ENCODE results near the gene BTBD8.
"Not testable (repeated sequence)": the region's sequence is repeated elsewhere in the genome, so short reads cannot be mapped to it uniquely, and the experiment has no call there.

BTBD8 gene

DNA sequence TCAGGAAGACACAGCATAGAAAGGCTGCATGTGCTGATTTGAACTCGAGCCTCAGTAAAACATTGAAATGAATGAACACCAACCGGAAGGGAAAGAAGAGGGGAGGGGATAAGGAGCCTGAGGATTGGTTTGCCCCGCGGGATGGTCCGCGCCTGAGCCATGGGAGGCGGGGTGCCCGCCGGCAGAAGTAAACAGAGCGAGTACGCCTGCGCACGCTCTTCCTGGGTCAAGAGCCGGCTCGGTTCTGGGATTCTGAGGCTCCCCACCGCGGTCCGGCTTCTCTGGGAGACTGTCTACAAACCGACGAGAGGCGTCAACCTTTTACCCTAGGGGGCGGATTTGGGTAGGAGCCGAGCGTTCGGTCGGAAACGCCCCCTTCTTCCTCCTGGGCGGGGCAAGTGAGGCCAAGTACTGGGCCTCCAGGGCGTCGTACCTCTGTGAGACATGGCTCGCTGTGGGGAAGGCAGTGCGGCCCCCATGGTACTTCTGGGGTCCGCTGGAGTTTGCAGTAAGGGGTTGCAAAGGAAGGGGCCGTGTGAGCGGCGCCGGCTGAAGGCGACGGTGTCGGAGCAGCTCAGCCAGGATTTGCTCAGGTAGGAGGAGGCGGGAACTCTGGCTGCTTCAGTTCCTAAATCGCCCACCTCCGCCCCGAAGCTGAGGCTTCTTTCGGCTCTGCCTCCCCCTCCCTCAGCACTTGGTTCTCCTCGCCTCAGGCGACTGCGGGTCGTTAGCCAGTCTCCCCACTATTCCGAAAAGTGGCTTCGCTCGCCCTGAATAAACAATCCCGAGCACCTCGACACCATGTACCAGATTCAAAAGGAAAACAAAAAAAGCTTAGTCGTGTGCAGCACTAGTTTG is at the start of gene BTBD8:
BTBD8 (plus strand) TSS at position 218 of the 858 bp plus-strand sequence; CDS start at position 445, 227 bp downstream.
- peak; percentile 70 for DNase-seq

DNA sequence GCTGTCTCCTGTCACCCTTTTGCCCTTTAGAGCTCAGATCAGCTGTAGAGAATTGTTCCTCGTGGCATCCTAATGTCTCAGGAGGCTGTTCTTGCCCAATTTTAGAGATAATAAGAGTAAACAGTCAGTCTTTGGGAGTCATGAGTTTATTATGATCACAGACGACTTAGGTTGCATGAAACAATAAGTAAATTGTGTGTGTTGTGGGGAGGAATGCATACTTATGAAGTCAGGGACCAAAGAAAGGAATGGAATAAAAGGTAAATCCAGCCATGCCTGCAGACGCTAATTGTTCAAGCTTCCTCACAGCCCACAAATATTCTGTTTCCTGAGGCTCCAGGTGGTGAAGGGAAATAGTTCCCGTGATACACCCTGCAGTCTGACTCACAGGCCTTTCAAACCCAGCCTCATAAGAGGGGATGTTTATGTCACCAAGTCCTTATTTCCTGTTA is 49.5 kb upstream of the BTBD8 start:
- no peak for DNase-seq

DNA sequence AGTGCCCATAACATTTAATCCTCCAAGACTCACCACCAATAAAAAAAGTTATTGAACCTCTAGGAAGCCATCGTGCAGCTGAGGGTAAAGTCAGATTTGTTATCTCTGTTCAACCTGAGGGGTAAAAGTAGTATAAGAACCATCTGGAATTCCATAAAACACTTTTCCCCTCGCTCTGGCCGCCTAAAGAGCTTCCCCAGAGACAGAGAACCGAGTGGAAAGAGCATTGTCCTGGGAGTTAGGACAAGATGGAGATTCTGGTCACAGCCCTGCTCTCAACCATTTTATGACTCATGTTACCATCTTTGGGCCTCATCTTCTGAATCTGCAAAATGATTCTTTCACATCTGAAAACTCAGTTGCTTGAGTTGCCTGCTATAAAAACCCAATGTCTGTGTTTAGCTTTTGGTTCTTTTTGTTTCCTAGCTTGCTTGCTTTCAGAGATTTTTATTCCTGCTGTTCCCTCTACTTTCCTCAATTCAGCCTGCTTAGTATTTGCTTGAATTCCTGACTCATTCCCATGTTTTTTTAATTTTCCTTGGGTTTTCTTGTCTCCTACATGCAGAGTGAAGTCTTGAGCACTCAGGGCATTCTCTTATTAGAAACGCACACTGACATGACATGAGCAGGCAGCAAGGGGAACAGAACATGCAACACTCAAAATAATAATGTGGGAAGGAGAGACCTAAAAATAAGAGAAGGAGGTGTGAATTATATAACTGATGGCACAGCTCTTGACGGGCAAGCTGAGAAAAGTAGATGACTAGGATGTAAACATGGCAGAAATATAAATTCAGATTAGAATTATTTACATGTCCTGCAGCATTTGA is 48.6 kb upstream of the BTBD8 start:
- DNase-seq = no peak

DNA sequence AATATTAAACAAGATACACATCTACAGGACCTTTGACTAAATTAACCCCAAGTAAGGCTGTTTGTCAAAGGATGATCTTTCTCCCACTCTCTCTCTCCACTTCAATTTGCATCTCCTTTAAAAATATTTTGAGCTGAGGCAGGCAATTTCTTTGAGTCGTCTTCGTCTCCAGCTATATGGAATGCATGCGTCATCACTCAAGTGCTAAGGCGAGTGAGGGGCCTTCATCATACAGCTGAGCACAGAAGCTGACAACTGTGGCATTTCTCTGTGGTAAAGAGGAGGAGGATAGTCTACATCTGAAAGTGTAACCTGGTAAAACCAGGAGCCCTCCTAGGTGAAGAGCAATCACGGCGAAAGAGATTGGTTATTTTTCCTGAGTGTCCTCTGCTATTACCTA is 42.7 kb upstream of the BTBD8 start:
- DNase-seq = no peak

DNA sequence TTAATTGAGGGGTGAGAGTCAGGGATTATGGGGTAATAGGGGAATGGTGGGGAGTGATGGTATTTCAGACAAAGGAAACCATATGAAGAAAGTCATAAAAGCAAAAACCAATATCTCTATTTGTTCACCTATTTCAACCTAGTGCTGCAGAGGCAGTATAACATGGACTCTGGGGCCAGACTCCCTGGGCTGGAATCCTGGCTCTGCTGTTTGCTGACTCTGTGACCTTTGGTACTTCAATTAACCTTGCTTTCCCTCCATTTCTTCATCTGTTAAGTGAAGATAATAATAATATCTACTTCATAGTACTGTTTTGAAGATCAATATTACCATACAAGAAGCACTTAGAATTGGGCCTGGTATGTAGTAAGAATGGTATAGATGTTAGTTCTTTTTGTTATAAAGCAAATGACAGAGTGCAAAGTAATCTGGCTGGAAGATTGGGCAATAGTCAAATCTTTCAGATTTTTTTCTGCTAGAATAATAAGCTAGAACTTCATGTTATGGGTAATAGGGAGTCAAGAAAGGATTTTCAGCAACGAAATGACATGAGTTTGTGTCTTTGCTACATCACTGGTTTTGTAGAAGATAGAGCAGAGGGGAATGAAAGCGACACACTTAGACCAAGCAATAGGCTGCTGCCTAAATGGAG is 41.3 kb upstream of the BTBD8 start:
- no peak for DNase-seq

DNA sequence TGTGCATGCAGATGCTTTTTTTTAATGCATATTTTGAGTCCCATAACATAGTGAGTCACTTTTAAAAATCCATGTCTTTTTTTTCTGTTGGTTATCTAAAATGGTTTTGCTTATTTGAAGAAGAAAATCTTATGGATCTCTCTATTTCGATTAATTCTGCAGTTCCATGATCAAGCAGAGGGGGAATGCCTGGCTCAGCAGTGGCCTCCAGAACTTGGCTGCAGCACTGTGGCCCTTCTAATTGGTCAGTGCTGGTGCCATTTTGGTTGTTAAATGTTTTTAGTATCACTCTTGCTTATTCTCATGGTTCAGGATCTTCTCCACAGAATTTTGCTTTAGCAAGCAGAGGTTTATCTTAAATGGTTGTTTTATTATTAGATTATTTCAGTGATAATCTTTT is 39.2 kb upstream of the BTBD8 start:
- DNase-seq = no peak

DNA sequence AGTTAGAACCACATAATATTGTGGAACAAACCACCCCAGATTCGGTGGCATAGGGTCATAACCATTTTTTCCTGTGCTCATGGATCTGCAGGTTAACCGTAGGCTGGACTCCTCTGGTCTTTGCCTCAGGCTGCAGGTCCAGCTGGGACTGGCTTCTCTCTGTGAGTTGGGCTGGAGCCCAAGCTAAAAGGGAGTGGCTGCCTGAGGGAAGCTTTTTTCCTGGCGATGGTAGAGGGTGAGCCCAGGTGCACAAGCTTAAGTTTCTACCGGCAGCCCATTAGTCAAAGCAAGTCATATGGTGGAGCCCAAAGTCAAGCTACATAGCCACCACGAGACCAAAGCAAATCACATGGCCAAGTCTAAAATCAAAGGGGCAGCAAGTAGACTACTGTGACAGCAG is 36.5 kb upstream of the BTBD8 start:
- no peak for DNase-seq

DNA sequence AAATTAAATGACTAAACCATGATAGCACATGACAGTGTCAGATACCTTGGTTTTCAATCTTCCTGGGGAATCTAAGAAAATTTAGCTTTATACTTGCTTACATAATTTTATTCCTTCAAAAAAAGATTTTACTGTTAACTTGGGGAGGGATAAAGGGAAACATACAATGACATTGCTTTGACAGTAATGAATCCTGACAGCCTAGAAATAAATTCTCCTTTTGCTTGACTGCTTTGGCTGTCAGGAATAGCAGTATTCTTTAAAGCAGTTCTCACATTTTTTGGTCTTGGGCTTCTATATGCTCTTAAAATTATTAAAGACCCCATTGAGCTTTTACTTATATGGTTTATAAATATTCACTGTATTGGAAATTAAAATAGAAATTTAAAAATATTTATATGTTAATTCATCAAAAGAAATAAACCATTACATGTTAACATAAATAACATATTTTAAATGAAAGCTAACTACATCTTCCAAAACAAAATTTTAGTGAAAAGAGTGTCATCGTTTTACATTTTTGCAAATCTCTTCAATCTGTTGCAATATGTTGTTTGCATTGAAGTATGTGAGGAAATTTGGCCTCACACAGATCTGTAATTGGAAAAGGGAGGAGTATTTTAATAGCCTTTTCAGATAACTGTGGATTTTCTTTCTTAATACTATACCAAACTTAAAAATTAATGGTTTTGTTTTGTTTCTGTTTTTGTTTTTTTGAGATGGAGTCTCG is 34.2 kb upstream of the BTBD8 start:
- no peak for DNase-seq

DNA sequence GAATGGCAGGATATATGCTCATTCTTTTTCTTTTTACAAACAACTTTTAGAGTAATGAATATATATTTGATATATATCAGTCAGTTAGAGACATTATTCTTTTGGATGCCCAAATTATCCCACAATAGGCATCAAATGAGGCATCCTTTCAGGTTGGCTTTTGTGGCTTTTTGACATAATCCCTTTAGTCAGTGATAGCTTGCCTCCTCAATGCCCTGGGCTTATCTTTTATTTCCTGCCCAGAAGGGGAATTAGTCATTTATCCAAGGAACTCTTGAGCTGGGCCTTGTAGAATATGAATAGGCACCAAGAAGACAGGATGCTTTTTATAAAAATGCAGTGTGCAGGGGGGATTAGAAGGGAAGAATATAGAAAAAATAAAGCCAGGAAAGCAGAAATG is 28.2 kb upstream of the BTBD8 start:
- DNase-seq = no peak

DNA sequence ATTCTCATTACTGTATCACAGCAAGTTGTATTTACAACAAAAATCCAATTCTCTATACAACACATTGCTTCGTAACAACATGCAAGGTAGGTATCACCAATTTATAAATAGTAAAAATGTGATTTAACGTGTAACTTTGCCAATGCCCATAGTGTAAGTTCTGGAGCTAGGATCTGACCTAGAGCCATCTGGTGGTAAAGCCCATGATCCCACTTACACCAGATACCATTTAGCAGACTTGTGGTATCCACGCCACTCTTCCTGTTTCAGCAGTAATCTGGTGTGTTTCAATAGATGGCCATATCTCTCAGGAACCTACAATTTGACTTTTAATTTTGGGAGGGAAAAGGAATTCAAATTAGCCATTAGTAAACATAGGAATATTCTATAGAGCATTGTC is 15.1 kb upstream of the BTBD8 start:
- no peak for DNase-seq

DNA sequence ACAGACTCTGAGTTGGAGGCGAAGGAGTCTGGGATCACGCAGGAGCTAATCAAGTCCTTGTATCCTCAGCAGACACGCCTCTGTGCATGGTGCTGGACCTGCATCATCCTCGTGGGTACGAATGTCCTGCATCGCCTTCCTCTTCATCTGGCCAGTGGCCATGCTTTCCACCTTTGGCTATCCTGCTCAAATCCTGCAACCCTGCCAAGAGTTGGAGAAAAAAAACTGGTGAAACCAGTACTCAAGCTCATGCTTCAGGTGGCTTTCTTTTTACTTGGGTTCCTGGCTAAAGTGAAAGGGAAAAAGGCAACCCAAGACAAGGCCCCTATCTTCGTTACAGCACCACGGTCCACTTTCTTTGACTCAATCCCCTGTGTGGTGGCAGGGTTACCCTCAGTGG is 13.8 kb upstream of the BTBD8 start:
- DNase-seq = no peak

DNA sequence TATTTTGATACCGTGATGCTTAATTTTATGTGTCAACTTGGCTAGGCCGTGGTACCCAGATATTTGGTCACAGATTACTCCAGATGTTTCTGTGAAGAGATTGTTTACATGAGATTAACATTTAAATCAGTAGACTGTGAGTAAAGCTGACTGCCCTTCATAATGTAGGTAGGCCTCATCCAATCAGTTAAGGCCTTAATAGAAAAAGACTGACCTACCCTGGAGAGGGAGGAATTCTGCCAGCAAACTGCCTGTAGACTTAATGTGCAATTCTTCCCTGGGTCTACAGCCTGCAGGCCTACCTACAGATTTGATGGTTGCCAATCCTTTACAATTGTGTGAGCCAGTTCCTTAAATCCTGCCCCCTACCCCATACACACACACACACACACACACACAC is 9.3 kb upstream of the BTBD8 start:
- DNase-seq = no peak

DNA sequence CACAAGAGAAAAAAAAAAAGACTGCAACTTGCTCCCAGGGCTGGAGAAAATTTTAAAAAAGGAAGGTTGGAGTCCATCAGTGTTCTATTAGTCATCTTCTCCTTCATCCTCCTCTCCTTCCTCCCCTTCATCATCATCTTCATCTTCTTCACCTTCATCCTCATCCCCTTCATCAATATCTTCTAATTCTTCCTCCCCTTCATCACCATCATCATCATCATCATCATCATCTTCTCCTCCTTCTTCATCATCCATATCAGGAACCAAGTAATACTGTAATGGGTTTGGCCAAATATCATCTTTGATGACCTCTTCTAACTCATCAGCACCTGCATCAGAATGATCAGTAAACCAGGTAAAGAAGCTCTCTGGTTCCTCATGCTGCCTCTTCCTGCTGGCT is 5.7 kb upstream of the BTBD8 start:
- not testable (repeated sequence) for DNase-seq

DNA sequence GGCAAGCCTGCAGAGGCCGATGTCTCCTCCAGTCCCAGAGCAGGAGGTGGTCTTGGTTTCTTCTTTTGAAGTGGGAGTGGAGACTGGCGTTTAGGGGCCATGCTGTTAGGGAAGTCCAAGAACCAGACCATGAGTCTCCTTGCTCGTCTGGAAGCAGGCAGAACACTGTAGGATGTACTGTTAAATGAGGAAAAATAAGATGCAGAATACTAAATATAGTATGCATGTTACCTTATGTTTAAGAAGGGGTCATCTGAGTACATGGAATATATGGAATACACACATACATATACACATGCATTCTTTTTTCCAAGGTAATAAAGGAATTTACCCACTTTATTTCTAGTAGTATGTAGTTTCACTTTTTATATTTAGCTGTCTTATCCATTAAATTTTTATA is 4.8 kb upstream of the BTBD8 start, which contains the start of gene SETSIP:
SETSIP (minus strand) TSS at position 101 of the 400 bp plus-strand sequence; CDS start at position 101, 0 bp downstream.
- no peak for DNase-seq

DNA sequence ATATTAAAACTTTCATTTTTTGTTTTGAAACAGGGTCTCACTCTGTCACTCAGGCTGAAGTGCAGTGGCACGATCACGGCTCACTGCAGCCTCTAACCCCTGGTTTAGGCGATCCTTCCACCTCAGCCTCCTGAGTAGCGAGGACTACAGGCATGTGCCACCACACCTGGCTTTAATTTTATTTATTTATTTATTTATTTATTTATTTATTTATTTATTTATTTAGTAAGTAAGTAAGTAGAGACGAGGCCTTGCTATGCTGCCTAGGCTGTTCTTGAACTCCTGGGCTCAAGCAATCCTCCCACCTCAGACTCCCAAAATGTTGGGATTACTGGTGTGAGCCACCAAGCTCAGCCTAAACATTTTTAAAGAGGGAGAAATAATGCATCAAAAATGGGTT is 3.8 kb upstream of the BTBD8 start:
- DNase-seq = no peak

DNA sequence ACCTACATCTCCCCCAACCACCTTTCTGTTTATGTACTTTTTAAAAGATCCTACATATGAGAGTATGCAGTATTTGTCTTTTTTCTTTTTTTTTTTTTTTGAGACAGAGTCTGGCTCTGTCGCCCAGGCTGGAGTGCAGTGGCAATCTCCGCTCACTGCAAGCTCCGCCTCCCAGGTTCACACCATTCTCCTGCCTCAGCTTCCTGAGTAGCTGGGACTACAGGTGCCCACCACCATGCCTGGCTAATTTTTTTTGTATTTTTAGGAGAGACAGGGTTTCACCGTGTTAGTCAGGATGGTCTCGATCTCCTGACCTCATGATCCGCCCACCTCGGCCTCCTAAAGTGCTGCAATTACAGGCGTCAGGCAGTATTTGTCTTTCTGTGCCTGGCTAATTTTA is 2.1 kb upstream of the BTBD8 start:
- not testable (repeated sequence) for DNase-seq

DNA sequence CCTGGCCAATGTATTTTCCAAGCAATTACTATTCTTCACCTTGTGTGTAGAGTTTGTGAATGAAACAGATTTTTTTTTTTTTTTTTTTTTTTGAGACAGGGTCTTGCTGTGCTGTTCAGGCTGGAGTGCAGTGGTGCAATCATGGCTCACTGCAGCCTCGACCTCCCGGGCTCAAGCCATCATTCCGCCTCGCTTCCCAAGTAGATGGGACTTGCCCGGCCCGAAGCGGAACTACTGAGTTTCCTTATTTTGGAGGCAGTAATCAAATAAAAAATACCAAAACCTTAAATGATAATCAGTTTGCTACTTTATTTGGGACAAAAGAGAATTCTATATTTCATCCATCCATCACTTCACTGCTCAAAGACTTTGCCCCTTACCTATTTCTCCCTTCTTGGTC is 704 bp upstream of the BTBD8 start:
- DNase-seq = no peak

DNA sequence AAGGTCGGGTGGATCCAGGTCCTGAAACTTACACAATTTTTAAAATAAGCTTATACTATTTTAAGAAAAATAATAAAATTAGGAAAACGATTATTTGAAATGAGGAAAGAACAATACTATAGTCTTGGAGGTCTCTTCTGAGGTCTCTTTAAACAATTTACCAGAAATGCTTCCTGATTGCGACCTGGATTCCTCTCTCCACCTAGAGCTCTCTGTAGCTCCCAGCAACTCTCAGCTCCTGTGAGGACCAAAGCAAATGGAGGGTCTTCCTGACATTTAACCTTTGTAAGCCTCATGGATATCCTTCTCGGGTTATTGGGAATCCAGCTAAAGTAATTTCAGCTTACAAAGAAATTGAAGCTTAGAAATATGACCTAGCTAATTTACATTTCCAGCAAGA is 886 bp downstream of the BTBD8 start:
- no peak for DNase-seq

DNA sequence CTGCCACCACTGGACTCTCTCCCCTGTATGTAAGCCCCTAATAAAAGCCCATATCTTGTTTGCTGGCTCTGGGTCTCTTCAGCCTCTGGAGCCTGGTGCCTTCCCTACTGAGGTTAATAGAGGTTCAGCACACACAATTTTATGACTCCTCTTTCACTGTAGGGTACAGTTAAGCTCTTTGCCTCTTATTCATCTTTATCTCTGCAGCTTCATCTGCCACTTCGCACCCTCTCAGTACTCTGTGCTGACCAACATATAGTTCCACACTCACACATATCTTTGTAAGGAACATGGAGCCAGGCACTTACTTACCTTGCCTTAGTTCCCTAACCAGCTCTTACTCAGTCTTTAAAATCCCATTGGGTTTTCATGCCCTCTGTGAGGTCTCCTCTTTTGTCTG is 4.5 kb downstream of the BTBD8 start:
- no peak for DNase-seq

DNA sequence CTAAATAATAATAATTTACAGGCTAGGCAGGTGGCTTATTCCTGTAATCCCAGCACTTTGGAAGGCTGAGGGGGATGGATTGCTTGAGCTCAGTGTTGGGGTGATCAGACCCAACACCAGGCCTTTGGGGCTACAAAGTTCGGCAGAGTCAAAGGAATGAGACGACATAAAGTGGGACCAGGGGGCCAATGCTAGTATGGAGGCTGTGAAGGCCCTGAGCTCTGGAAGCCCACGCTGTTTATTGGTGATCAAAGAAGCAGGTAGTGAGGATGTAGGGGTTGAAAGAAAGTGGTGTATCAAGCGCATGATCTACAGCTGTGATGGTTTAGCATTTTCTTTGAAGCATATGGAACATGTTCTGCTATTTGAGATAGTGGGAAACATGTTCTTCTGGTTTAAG is 5.6 kb downstream of the BTBD8 start:
- no peak for DNase-seq

DNA sequence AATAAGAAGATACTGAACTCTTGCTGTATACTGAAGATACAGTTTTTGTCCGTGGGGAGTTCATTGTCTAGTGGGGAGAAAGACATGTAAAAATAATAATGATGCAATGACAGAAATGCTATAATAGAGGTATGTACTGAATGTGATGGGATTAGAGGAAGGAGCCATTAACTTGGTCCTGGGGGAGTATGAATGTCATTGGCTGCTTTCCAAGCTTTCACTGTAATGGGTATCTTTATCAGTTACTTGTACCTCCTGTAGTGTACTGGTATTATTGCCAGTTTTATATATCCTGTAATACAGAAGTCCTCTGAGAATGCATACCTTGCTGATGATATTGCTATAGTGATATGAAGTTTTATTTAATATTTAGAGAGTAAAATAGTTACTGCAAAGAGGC is 7.4 kb downstream of the BTBD8 start:
- DNase-seq = no peak

DNA sequence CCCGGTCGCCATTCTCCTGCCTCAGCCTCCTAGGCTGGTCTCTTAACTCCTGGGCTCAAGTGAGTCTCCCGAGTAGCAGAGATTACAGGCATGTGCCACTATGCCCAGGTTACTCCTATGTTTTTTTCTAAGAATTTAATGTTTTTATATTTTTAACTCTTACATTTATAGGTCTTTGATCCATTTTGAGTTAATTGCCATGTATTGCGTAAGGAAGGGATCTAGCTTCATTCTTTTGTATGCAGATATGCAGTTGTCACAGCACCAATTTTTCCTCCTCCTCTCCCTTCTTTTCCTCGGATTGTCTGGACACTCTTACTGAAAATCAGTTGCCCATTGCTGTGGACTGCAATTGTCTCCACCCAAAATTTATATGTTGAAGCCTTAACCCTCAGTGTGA is 11.5 kb downstream of the BTBD8 start:
- no peak for DNase-seq

DNA sequence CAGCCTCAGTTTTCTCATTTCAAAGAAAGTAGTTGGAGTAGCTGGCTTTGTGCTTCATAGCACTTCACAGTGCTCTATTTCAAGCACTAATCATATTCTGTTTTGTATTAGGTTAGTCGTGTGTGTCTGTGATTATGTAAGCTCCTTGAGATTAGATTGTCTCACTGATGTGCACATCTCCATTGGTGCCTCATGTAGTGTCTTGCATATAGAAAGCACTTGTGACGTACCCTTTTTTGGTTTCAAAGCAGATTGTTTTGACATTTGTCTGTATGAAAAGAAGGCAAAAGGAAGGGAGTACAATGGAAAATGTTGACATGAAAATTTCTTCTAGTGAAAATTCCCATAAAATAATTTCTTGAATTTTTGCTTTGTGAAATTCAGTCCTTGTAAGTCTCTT is 13.9 kb downstream of the BTBD8 start:
- DNase-seq = no peak

All from NK-92 treated with Interleukin-12 subunit alpha and Interleukin-12 subunit beta, amount 100 ng/mL, for 24 hours (cell line).